Right cardiac atrium (tissue), 5 donors: Measurements from ENCODE around the gene ANKRD29. TPM values are rescaled to one million over a fixed set of nuclear protein-coding genes. Genes with fewer than 3 reads are reported as not detected.

ENCODE experiments used
- polyA plus RNA-seq: library from polyadenylated mRNA; stranded (reverse); fragments of 200-250 nt; gene quantifications from one replicate; pipeline ENCODE4 v1.2.3, GENCODE V29; 2013
- total RNA-seq, 4 donors: library from RNA; stranded (reverse); fragmentation: NEBNext Ultra II Directional; extraction: Animal tissue kit (Norgen Biotek cat#: 25700); gene quantifications; one replicate each; pipeline ENCODE4 v1.2.1, GENCODE V29; 2021
- donor health status: healthy with polysubstance abuse.
- donor health status: DM: no; HTN: yes; CAD: no.
- donor health status: DM: no; HTN: no; CAD: no.
- donor health status: DM: no; HTN: yes; CAD: no; lungs with severe emphysema.
- donor health status: DM: yes; HTN: yes; CAD: no.

The ANKRD29 gene
- total and polyA plus RNA-seq, 5 donors: 3.1 to 3.9 (median 3.4) TPM

Other genes starting within 250 kb of the ANKRD29 start
- gene RIOK3, start 209.6 kb downstream of the ANKRD29 start, total RNA-seq: 10 to 100 TPM; 49.0 to 52.3 (median 50.8) TPM
- 31.3 TPM for gene RIOK3, start 209.6 kb downstream of the ANKRD29 start, polyA plus RNA-seq
- gene RMC1, start 159.4 kb downstream of the ANKRD29 start, total RNA-seq: 10 to 100 TPM; 12.2 to 14.6 (median 13.8) TPM
- gene RMC1, start 159.4 kb downstream of the ANKRD29 start, polyA plus RNA-seq: 17.6 TPM
- 10 to 100 TPM; 13.4 to 22.1 (median 15.7) TPM for gene NPC1, start 76.4 kb downstream of the ANKRD29 start, total RNA-seq
- 12.8 TPM for gene NPC1, start 76.4 kb downstream of the ANKRD29 start, polyA plus RNA-seq
- gene LAMA3, start 26.5 kb upstream of the ANKRD29 start, total RNA-seq: 1 to 10 TPM; 3.6 to 5.4 (median 4.5) TPM
- gene LAMA3, start 26.5 kb upstream of the ANKRD29 start, polyA plus RNA-seq: 1.7 TPM